K562 (cell line): Measurements from ENCODE around the gene SLC35G6. TPM values are rescaled to one million over a fixed set of nuclear protein-coding genes. Genes with fewer than 3 reads are reported as not detected.
"Not testable (repeated sequence)": the region's sequence is repeated elsewhere in the genome, so short reads cannot be mapped to it uniquely, and the experiment has no call there.

Experiments
- ATAC-seq: fragments of 200-7000 bp; cut with Tn5 transposase; 3 replicates; pipeline ENCODE4 v1.9.1; 2020; ENCODE audit warnings: moderate library complexity
- BruUV-seq: library from RNA; stranded (reverse); fragments of 400-500 nt; replicated peaks from 2 replicates; lab custom pipeline; 2021; lab: Mats Ljungman, UMichigan
- CTCF ChIA-PET: fragments of 300-600 bp; formaldehyde crosslinking; extraction: SDS; loops from one replicate; lab custom pipeline; 2021; ENCODE audit warnings: low intra/inter-chr PET ratio; lab: Yijun Ruan, JAX
- POLR2A ChIA-PET: fragments of 300-600, 350-650 bp; sonication (Branson Sonifier 250); formaldehyde crosslinking; extraction: SDS; loops from one replicate; lab custom pipeline; 2021; ENCODE audit warnings: antibody characterized with exemption, inconsistent platforms; lab: Yijun Ruan, JAX
- DNase-seq, 4 experiments: peaks; one replicate each; pipeline versions ENCODE4 v3.0.0 to v3.0.0-alpha.2; 2011 to 2018; ENCODE audit warnings: low spot score in 3 of 4, mixed read lengths in 3 of 4; ENCODE audit errors: extremely low read depth in 1 of 4
- FAIRE-seq: peaks from 2 replicates; lab custom pipeline; 2011; peaks lifted over from hg19 to GRCh38; lab: Jason Lieb, UNC
- H2AFZ ChIP-seq: 2 replicates; pipeline ENCODE4 v1.6.0; 2011; ENCODE audit warnings: low read depth, low read length, control low read depth, inconsistent platforms
- H3K27ac ChIP-seq: fragments of 200-600 bp; 3 replicates; pipeline ENCODE4 v1.8.0; 2011; ENCODE audit warnings: low read depth, mild to moderate bottlenecking, control low read depth, inconsistent platforms, low read length, moderate library complexity, mixed read lengths; ENCODE audit errors: extremely low read depth
- H3K27me3 ChIP-seq, 2 experiments: fragments of 300-600 bp in 1 of 2; 2 replicates in 1 of 2; 3 replicates in 1 of 2; pipeline versions ENCODE4 v1.6.0 to v1.8.0; 2011; ENCODE audit warnings: inconsistent platforms in 2 of 2, low read length in 2 of 2, mild to moderate bottlenecking in 1 of 2, mixed read lengths in 1 of 2, moderate library complexity in 1 of 2; ENCODE audit not compliant: control insufficient read depth in 2 of 2, insufficient read depth in 2 of 2
- H3K36me3 ChIP-seq: fragments of 300-600 bp; 3 replicates; pipeline ENCODE4 v1.8.0; 2011; ENCODE audit warnings: mild to moderate bottlenecking, low read length, inconsistent platforms; ENCODE audit not compliant: control insufficient read depth, insufficient read depth
- H3K4me1 ChIP-seq, 2 experiments: fragments of 200-600 bp in 1 of 2; replicated peaks in 1 of 2; 2 replicates in 1 of 2; 3 replicates in 1 of 2; pipeline versions ENCODE4 v1.5.1 to v1.8.0; 2011; ENCODE audit warnings: inconsistent platforms in 2 of 2, low read length in 2 of 2, mild to moderate bottlenecking in 1 of 2, mixed read lengths in 1 of 2, moderate library complexity in 1 of 2; ENCODE audit not compliant: control insufficient read depth in 2 of 2, insufficient read depth in 2 of 2
- H3K4me2 ChIP-seq: 2 replicates; pipeline ENCODE4 v1.6.1; 2011; ENCODE audit warnings: low read length, control low read depth, inconsistent platforms, mixed read lengths; ENCODE audit not compliant: insufficient read depth
- H3K4me3 ChIP-seq: fragments of 200-600 bp; sonication (generic), shearing (Covaris generic); 2 replicates; pipeline ENCODE4 v1.5.1; 2016; ENCODE audit warnings: control low read depth, inconsistent platforms
- H3K79me2 ChIP-seq: fragments of 200-600 bp; 3 replicates; pipeline ENCODE4 v1.8.0; 2011; ENCODE audit warnings: low read length, inconsistent platforms; ENCODE audit not compliant: control insufficient read depth, insufficient read depth
- H3K9ac ChIP-seq, 2 experiments: 2 replicates each; pipeline versions ENCODE4 v1.6.0 to v1.6.1; 2011; ENCODE audit warnings: low read depth in 2 of 2, low read length in 2 of 2, control low read depth in 1 of 2, inconsistent platforms in 1 of 2, mild to moderate bottlenecking in 1 of 2, mixed read lengths in 1 of 2; ENCODE audit not compliant: insufficient read depth in 1 of 2
- H3K9me1 ChIP-seq: one replicate; pipeline ENCODE4 v1.6.0; 2011; ENCODE audit warnings: inconsistent platforms, mild to moderate bottlenecking, low read length, moderate library complexity; ENCODE audit not compliant: control insufficient read depth, insufficient read depth
- H3K9me3 ChIP-seq: replicated peaks from 2 replicates; pipeline ENCODE4 v1.5.1; 2011; ENCODE audit warnings: low read depth, low read length, inconsistent platforms; ENCODE audit not compliant: control insufficient read depth, insufficient read depth
- H4K20me1 ChIP-seq: replicated peaks from 2 replicates; pipeline ENCODE4 v1.6.1; 2011; ENCODE audit warnings: low read length, inconsistent platforms, mixed read lengths; ENCODE audit not compliant: control insufficient read depth, insufficient read depth
- CREB1 ChIP-seq, 2 experiments: sonication (generic) in 1 of 2; formaldehyde crosslinking in 1 of 2; IDR thresholded peaks; 2 replicates each; pipeline versions ENCODE4 v1.6.1 to v1.8.0; 2012 to 2022; ENCODE audit warnings: inconsistent platforms in 1 of 2, mild to moderate bottlenecking in 1 of 2, missing genetic modification reagents in 1 of 2, moderate library complexity in 1 of 2
- CREB3L1 ChIP-seq: fragments of 450-650 bp; IDR thresholded peaks from 2 replicates; pipeline ENCODE4 v1.6.1; 2014; ENCODE audit warnings: low read depth, mild to moderate bottlenecking, moderate library complexity, borderline replicate concordance
- CREBBP ChIP-seq: IDR thresholded peaks from one replicate; pipeline ENCODE4 v1.6.1; 2012; ENCODE audit warnings: low read depth, mild to moderate bottlenecking, control low read depth, inconsistent platforms, low read length
- NCOA1 ChIP-seq: fragments of 450-650 bp; IDR thresholded peaks from 2 replicates; pipeline ENCODE4 v1.6.1; 2016; ENCODE audit warnings: low read depth
- RBFOX2 ChIP-seq: fragments of 200-400 bp; formaldehyde crosslinking; IDR thresholded peaks from 2 replicates; pipeline ENCODE4 v1.6.1; 2017; ENCODE audit warnings: low read depth, mild to moderate bottlenecking, low read length, moderate library complexity
- ZNF740 ChIP-seq, 3 experiments: fragments of 200-800 bp in 1 of 3; sonication (Bioruptor generic) in 1 of 3; sonication (generic) in 1 of 3; formaldehyde crosslinking in 1 of 3; IDR thresholded peaks; 2 replicates each; pipeline versions ENCODE4 v1.6.1 to v1.8.0; 2016 to 2022; ENCODE audit warnings: mild to moderate bottlenecking in 2 of 3, missing compliant biosample characterization in 2 of 3, missing genetic modification characterization in 2 of 3, missing genetic modification reagents in 1 of 3
- WGBS: fragments of 100-300 bp; shearing (Covaris generic); methylation state at CpG from one replicate; pipeline ENCODE4 v1.1.6; 2016; ENCODE audit warnings: low coverage, mixed read lengths; ENCODE audit not compliant: insufficient coverage; ENCODE audit errors: missing lambda C conversion rate; 5-methylcytosine and 5-hydroxymethylcytosine counted together
- in situ Hi-C: fragments of 300-500 bp; cut with MboI; formaldehyde crosslinking; loops from 4 replicates; pipeline ENCODE4 v1.15.0; 2018; ENCODE audit warnings: inconsistent platforms, mixed read lengths
- intact Hi-C: fragments of 100-400 bp; cut with micrococcal nuclease; formaldehyde crosslinking; loops from 2 replicates; pipeline ENCODE4 v1.14.2; 2022
- polyA plus RNA-seq, 8 experiments: library from polyadenylated mRNA; depleted of rRNA in 4 of 8; stranded (reverse) in 5 of 8; unstranded in 3 of 8; fragments of >200 nt; fragmentation: Nextera tagmentation in 2 of 8; fragmentation: Illumina TruSeq in 1 of 8; extraction: Ambion mirVana in 2 of 8; extraction: Trizol in 1 of 8; gene quantifications; 2 replicates each; pipeline versions ENCODE4 v1.2.1 to v1.2.3, GENCODE V29; 2011 to 2014; ENCODE audit warnings: inconsistent platforms in 1 of 8, missing spikeins in 1 of 8
- total RNA-seq, 7 experiments: library from RNA; depleted of rRNA in 6 of 7; stranded (reverse); fragments of >200 nt in 6 of 7; fragmentation: Illumina TruSeq in 2 of 7; extraction: Trizol in 2 of 7; gene quantifications; 2 replicates each; pipeline versions ENCODE4 v1.2.1 to v1.2.3, GENCODE V29; 2011 to 2021; ENCODE audit warnings: low replicate concordance in 1 of 7

Gene SLC35G6
- total and polyA plus RNA-seq, 9 of the 15 experiments (the other 6 are each of a cell fraction or from before 2014, with no cell fraction given), result not detected

GRCh38 chr17:7482742-7483088 is 1.5 kb downstream of the SLC35G6 start:
- H3K9me3 ChIP-seq, H4K20me1 ChIP-seq, DNase-seq, ATAC-seq, H3K27me3 ChIP-seq, H3K9me1 ChIP-seq, in situ Hi-C loops, FAIRE-seq, BruUV-seq: not testable (repeated sequence)
- peak overlapping the region; percentile 100 for H3K27ac ChIP-seq
- H3K79me2 ChIP-seq, result peaks cover 58% of the 10 kb centered on the region
- POLR2A ChIA-PET, result interaction anchor here (0.7 to 1.3 kb wide), 2 partner anchors 94 to 115 kb away, joined by 3 to 4 read pairs; no protein-coding TSS in a partner anchor
- peaks cover 23 to 52% of the 10 kb centered on the region in 2 experiments; a peak in 4 of 5 replicates for H3K4me1 ChIP-seq
- CTCF ChIA-PET, result interaction anchor here (0.7 kb wide), 1 partner anchor 127 kb away, joined by 5 read pairs; no protein-coding TSS in a partner anchor
- peaks cover 12% of the 10 kb centered on the region; the same call in 2 of the 3 replicates for H3K36me3 ChIP-seq
- peak overlapping the region; percentile 96 to 99; a peak in 3 of 4 replicates for H3K9ac ChIP-seq
- intact Hi-C loops, result loop anchor here (5.0 kb wide), 3 partner anchors 45 to 130 kb away; partner anchors contain the start of genes FGF11, KCTD11, TMEM102 and TMEM256
- H3K4me3 ChIP-seq, result peak overlapping the region; percentile 63
- WGBS, result no CpG with 5 or more reads among the region's 6 CpGs
- peak overlapping the region; percentile 97 for H3K4me2 ChIP-seq
- H2AFZ ChIP-seq, result 0 out of 2 replicates have a peak overlapping the region, but pooled peaks have one; percentile 99

- Histone ChIP-seq H2AFZ (peak overlapping the region; percentile 99), H3K9ac (peak overlapping the region; percentile 96 to 99), H3K9me1 (no peaks in the 10 kb centered on the region), H3K27ac (peak overlapping the region; percentile 100), H3K79me2 (peaks cover 56% of the 10 kb centered on the region), H3K4me2 (peak overlapping the region; percentile 97), H3K36me3 (peaks cover 16% of the 10 kb centered on the region; the same call in 2 of the 3 replicates), H3K9me3 (no peaks in the 10 kb centered on the region), H4K20me1 (no peaks in the 10 kb centered on the region), H3K4me3 (peak overlapping the region; percentile 63), H3K27me3 (no peaks in the 10 kb centered on the region), H3K4me1 (peaks cover 16 to 44% of the 10 kb centered on the region in 2 experiments; a peak in 4 of 5 replicates)
- DNase-seq (peak; percentile 58 to 94 (median 74)), FAIRE-seq (peak; percentile 96), ATAC-seq (peak; percentile 68)
- WGBS, result 1% methylated on average over 24 of the region's 38 CpGs
- in situ Hi-C loops (no loop called here), intact Hi-C loops (loop anchor here (2.0 to 5.0 kb wide), 4 partner anchors 46 to 131 kb away; partner anchors contain the start of genes FGF11, KCTD11, SENP3 and TMEM102)
- TSS peak; percentile 79 for BruUV-seq
- POLR2A ChIA-PET, result interaction anchor here (0.6 to 4.0 kb wide), 21 partner anchors 7 to 203 kb away, joined by 3 to 25 read pairs (median 4); partner anchors contain the start of genes CD68, TMEM102 and TMEM256
- CTCF ChIA-PET, result interaction anchor here (0.7 kb wide), 1 partner anchor 128 kb away, joined by 5 read pairs; no protein-coding TSS in a partner anchor
- TF ChIP-seq CREB1 (IDR thresholded peaks at IDR 0.05) (peak; percentile 87), CREB1 (CRISPR knock-in tag; IDR thresholded peaks at IDR 0.05) (peak; percentile 89), CREB3L1 (peak; percentile 72), ZNF740 (CRISPR knock-in tag; IDR thresholded peaks at IDR 0.05) (peak; percentile 97), ZNF740 (tag; IDR thresholded peaks at IDR 0.05) (peak in 1 of 2 experiments; percentile 88; a peak in 2 of 4 replicates), CREBBP (peak; percentile 49), NCOA1 (peak; percentile 73; the same call in 1 of the 2 replicates), RBFOX2 (peak; percentile 52)
Measured at GRCh38 chr17:7483255-7484066, 2.2 kb downstream of the SLC35G6 start.
